GM23338 (cell line): ENCODE measurements around the gene GOLGA8M.
"Not testable (repeated sequence)": the region's sequence is repeated elsewhere in the genome, so short reads cannot be mapped to it uniquely, and the experiment has no call there.

Experiments used
- CREB1 ChIP-seq: fragments of 250-450 bp; sonication (Bioruptor Pico); IDR thresholded peaks from 2 replicates; pipeline ENCODE4 v1.5.0; 2020; ENCODE audit warnings: low read depth, mild to moderate bottlenecking, moderate library complexity
- CTCF ChIP-seq, 2 experiments: fragments of 200-600 bp in 1 of 2; sonication (generic) in 1 of 2; conservative IDR thresholded peaks; 2 replicates each; pipeline versions ENCODE4 v1.5.1 to v1.6.1; 2016 to 2017; ENCODE audit warnings: antibody characterized with exemption in 2 of 2, low read depth in 2 of 2, mild to moderate bottlenecking in 2 of 2, moderate library complexity in 1 of 2
- JUNB ChIP-seq: IDR thresholded peaks from one replicate; pipeline ENCODE4 v1.6.1; 2016; ENCODE audit warnings: antibody characterized with exemption; ENCODE audit not compliant: unreplicated experiment
- POLR2AphosphoS5 ChIP-seq: IDR thresholded peaks from 2 replicates; pipeline ENCODE4 v1.6.1; 2016; ENCODE audit warnings: antibody characterized with exemption, low read depth
- REST ChIP-seq: IDR thresholded peaks from one replicate; pipeline ENCODE4 v1.6.1; 2018; ENCODE audit warnings: antibody characterized with exemption; ENCODE audit not compliant: unreplicated experiment

GRCh38 chr15:28703927-28704326, 8.3 kb downstream of the GOLGA8M start:
- TF ChIP-seq CTCF (conservative IDR thresholded peaks at IDR 0.05; ENCODE audit: low read depth in 2 of 2): peak in 1 of 2 experiments; percentile 25; a peak in 2 of 4 replicates
- not testable (repeated sequence) for TF ChIP-seq POLR2AphosphoS5; REST; CREB1 (CRISPR knock-in tag); JUNB
